Stimulated activated CD8-positive, alpha-beta memory T cell treated with anti-CD3 and anti-CD28 coated beads, Interleukin-7, amount 100 ng/mL, for 48 hours (primary cell): ENCODE results near the gene FER.
"Not testable (repeated sequence)": the region's sequence is repeated elsewhere in the genome, so short reads cannot be mapped to it uniquely, and the experiment has no call there.

ENCODE experiments used
- DNase-seq, 2 donors: peaks; one replicate each; pipeline ENCODE4 v3.0.0-alpha.2; 2020; ENCODE audit warnings: low read depth in 1 of 2; ENCODE audit errors: extremely low read depth in 1 of 2

Gene FER

DNA sequence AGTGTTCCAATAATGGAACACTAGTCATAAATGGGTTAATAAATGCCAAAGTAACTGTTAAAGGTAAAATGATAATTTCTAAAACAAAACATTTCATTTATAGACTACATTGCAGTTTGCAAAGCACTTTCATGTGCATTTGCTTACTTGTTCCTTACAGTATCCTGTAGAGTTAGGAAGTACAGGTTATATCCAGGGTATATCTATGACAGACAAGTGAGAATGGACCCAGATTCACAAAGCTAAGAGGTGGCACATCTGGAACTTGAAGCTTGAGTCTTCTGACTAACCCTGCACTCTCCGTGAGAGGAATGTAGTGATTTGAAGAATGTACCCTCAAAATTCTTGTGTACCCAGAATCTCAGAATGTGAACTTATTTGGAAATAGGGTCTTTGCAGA lies 121.4 kb downstream of the FER start:
- DNase-seq, result no peak

GRCh38 chr5:108876451-108876850 lies 128.8 kb downstream of the FER start:
- no peak for DNase-seq

DNA sequence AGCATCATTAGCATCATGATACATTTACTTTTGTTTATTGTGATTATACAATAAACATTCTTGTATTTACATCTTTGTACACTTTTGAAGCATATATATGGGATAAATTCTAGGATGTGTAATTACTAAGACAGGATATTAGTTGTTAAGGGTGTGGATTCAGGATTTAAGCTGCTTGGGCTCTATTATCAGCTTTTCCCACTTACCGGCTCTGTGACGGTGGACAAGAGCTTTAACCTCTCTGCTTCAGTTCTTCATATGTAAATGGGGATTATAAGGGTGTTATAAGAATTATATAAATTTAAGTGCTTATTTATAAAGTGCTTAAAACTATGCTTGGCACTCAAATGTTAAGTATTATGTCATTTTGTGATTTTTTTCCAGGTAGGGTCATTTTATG lies 131.1 kb downstream of the FER start:
- DNase-seq, result no peak

- DNase-seq, result no peak
These were observed 133.4 kb downstream of the FER start for GRCh38 chr5:108881133-108881532.

- DNase-seq, result no peak
These were observed 137.0 kb downstream of the FER start for GRCh38 chr5:108884736-108885135.

GRCh38 chr5:108898257-108898656 lies 150.6 kb downstream of the FER start:
- no peak for DNase-seq

GRCh38 chr5:108898707-108899106 lies 151.0 kb downstream of the FER start:
- DNase-seq, result no peak

DNA sequence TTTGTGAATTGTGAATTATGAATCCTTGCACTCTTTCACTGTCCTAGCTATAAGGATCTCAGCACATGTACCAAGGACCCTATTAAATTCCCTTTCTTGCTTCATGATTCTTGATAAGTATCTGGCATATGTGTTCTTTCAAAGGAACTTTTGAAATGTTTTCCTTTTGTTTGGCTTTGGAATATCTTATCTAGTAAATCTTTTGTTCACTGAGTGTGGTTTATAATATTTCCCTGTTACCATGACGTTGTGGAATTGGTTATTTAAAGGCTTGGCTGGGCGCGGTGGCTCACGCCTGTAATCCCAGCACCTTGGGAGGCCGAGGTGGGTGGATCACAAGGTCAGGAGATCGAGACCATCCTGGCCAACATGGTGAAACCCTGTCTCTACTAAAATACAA lies 151.5 kb downstream of the FER start:
- not testable (repeated sequence) for DNase-seq

DNA sequence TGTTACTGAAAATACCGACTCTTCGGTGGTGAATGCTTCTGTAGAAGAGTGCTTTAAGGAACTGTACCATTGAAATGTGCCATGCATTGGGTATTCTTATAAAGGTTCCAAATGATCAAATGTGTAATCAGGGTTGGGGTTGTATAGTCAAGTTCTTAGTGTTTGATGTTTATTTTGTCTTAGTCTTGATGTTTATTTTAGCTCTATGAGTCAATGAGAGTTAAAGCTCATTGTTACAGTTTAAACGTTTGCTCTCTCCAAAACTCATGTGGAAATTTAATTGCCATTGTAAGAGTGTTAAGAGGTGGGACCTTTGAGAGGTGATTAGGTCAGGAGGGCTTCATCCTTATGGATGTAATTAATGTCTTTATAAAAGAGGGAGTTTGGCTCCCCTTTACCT lies 153.0 kb downstream of the FER start:
- no peak for DNase-seq

GRCh38 chr5:108905805-108906204 lies 158.1 kb downstream of the FER start:
- DNase-seq, result no peak

DNA sequence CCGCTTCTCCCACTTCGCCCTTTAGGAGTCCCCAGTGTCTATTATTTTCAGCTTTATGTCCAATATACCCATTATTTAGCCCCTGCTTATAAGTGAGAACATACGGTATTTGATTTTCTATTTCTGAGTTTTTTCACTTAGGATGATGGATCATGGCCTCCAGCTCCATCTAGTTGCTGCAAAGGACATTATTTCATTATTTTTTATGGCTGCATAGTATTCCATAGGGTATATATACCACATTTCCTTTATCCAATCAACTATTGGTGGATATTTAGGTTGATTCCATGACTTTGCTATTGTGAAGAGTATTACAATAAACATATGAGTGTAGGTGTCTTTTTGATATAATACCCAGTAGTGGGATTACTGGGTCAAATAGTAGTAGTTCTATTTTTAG lies 162.9 kb downstream of the FER start:
- no peak for DNase-seq

- DNase-seq, result no peak
These were observed 163.4 kb downstream of the FER start for GRCh38 chr5:108911055-108911454.

GRCh38 chr5:108917596-108917995 lies 169.9 kb downstream of the FER start:
- no peak for DNase-seq

GRCh38 chr5:108919591-108920326 lies 172.1 kb downstream of the FER start:
- no peak for DNase-seq

DNA sequence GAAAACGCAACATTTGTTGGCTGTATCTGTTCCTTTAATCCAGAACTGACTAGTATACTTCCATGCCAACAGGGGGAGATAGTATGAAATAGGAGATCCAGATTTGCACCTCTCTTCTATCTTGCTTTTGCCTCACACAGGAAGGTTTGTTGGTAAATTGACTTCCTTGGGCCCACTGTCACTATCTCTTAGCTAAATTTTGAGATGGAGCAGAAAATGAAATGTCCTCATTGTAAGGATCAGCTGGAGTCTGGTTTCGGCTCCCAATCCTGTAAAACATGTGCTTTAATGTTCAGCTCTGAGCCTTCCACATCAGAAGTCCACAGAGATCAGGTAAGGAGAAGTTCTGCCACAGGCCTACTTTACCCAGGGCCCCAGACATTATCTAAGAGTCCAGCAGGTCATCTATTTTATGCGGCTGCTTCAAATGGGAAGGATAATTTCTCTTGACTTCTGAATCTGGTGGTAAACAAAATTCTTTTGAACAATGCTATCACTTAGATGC lies 176.8 kb downstream of the FER start:
- no peak for DNase-seq

DNA sequence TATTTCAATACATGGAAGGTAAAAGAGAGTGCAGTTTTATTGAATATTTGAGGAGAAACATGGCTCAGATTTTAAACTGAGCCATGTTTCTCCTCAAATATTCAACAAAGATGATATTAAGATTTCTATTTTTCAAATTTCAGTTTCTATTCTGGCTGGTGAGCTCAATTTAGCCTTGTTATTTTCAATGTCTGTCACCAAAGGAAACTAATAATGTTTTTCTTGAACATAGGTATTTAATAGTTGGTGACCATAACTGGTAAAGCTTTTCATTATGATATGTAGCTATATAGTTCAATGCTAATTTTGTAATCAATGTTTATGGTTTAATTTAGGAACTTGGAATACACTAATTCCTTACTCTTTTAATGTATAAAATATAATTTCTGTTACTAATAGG lies 177.4 kb downstream of the FER start:
- no peak for DNase-seq

GRCh38 chr5:108930107-108930506 lies 182.4 kb downstream of the FER start:
- DNase-seq, result no peak

- no peak for DNase-seq
These were observed 187.9 kb downstream of the FER start for GRCh38 chr5:108935611-108936010.

GRCh38 chr5:108937221-108937620 lies 189.5 kb downstream of the FER start:
- no peak for DNase-seq

DNA sequence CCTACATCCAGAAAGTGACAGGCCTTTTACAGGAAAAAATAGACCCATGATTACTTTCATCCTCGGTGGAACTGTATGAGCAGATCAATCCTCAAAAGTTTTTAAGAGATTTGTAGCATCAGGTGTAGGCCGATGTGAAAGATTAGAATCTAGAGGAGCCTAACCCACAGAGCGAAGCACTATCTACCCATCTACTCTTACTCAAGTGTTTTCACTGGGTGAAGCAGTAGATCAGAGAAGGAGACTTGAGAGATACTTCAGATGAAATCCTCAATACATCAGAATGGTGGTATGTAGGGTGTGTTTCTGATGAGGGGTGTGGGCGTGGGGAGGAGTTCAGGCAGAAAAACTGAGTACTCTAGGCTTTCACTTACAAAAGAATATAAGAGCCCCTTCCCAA lies 192.8 kb downstream of the FER start:
- DNase-seq, result no peak

DNA sequence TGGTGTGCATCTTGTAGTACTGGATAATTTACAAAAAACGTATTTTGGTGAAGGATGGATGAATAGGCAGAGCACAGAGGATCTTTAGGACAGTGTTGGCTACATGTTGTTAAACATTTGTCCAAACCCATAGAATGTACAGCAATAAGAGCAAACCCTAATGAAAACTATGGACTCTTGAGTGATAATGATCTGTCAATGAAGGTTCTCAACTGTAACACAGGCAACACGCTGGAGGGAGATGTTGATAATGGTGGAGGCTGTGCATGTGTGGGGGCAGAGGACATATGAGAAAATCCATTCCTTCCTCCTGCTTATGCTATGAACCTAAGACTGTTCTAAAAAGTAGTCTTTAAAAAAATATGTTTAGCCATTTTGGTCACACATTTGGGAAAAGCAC lies 194.0 kb downstream of the FER start:
- DNase-seq, result no peak

- no peak for DNase-seq
These were observed 195.0 kb downstream of the FER start for GRCh38 chr5:108942701-108943100.

DNA sequence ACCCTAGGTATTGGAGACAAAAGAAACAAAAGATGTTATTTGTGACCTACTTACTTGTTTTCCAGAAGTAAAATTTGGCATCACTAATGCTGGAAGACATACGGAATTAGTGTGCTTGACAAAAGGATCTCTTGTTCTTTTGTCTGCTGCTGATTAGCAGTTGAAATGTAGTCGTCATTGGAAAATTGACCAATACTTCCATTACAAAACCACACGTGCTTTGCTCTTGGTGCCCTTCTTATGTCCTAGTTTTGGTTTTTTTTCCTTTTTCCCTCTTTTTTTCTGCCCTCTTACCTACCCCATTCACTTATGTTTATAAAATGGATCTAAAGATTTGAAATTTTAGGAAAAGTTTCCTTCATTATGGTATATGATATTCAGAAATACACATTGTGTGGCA lies 197.4 kb downstream of the FER start:
- DNase-seq, result no peak
